GM15510 (cell line): ENCODE measurements around the gene ESRRG.

Source experiments
- POLR2A ChIP-seq: IDR thresholded peaks from 3 replicates; pipeline ENCODE4 v1.6.1; 2011; ENCODE audit warnings: borderline replicate concordance; ENCODE audit not compliant: insufficient read length; ENCODE audit errors: extremely low read depth

Gene ESRRG

GRCh38 chr1:216485042-216485441, 238.2 kb downstream of the ESRRG start:
- TF ChIP-seq POLR2A = no peak

DNA sequence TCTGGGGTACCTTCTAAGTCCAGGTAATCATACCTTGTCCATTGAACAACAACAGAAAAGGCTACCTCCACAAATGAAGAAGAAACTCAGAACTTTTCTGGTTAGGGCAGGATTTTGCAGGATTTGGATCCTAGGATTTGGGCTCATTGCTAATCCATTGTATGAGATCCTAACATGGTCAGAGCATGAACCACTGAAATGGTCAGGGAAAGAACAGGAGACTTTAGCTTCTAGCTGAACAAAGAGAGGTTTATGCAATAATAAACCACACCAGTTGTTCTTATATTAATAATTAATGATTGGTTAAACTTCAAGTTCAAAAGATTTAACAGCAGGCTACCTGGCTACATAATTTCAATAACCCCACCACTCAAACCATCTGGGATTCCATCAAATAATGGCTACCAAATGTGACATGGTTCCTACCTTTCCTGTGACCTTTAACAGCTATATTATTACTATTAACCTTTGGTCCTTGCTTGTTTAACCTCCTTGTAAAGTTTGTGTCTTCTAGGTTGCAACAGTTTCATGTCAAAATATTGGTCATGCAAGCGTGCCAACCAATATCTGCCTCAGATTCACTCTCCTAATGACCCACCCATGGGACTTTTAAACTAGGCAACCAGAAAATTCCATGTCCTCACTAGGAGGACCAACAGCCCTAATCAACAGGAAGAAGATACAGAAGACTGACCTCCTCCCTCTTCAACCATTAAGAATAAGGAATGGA, 239.4 kb downstream of the ESRRG start:
- TF ChIP-seq POLR2A = no peak

GRCh38 chr1:216482620-216483019, 240.6 kb downstream of the ESRRG start:
- TF ChIP-seq POLR2A = no peak

- no peak for TF ChIP-seq POLR2A
These were observed 245.0 kb downstream of the ESRRG start for GRCh38 chr1:216478238-216478637.

DNA sequence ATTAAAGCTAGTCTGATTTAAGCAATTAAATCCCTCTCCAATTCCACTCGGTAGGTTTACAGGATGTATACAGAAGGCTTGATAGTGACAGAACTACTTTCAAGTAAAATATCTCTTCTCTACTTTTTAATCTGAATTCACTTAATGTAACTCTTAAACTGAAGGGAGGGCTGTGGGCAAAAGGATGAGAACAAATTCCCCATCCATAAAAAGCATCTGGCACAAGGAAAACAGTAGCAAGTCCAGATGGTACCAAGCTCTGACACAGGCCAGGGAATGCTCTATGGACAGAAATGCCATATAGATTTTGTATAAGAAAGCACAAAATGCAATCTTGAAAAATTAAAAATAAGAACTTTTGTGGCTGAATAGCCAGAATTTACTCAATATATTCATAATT, 246.9 kb downstream of the ESRRG start:
- TF ChIP-seq POLR2A = no peak

DNA sequence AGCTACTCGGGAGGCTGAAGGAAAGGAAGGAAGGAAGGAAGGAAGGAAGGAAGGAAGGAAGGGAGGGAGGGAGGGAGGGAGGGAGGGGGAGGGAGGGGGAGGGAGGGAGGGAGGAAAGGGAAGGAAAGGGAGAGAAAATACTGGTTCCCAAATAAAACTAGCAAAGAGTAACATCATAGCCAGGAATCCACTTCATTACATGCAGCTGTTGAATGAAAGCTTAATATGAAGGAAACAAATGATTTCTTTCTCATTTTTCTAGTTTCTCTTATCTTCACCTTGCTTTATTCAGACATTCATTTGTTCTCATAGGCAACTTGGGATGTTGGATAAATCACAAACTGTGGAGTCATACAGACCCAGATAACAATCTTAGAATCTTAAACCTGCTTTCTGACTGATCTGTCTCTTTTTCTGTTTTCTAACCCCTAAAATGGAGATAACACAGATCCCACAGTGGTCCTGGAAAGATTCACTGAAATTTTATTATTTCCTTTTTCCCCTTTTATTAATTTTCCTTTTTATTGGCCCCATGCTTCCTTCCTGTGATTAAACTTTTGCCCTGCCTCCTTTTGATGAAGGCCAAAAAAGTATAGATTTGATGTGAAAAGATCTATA, 247.5 kb downstream of the ESRRG start:
- no peak for TF ChIP-seq POLR2A

- TF ChIP-seq POLR2A = no peak
These were observed 256.9 kb downstream of the ESRRG start for GRCh38 chr1:216466162-216466801.

DNA sequence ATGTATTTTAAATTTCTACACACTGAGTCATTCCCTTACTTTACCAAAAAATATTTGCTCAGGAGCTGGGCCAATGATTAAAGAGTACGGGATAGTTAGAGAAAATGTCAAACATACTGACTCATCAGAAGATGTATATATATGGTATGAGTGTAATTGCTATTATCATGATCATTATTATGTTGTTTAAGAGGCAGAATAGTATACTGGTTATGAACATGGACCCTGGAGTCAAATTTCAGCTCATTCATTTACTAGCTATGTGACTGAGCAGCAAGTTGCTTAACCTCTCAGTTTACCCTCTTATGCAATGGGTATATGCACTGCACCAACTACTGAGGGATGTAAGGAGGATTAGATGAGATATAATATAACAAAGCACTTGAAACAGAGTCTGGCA, 258.7 kb downstream of the ESRRG start:
- TF ChIP-seq POLR2A = no peak

GRCh38 chr1:216462066-216462775, 261.0 kb downstream of the ESRRG start:
- TF ChIP-seq POLR2A = no peak

DNA sequence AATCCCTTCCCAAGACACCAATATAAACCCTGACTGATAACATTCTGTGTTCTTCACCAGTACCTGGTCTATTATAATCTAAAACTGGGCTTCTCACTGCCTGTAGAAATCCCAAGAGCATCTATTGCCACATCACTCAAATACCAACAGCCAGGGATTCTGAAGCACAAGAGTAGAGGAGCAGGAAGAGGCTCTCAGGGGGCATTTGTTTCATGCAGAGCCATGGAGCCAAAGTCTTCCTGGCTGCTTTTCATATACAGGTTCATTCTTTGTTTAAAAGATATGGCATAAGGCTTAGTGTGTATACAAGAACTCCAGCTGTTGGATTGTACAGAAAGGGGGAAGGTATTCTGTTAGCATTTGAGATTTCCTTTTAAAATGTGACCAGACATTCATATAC, 261.8 kb downstream of the ESRRG start:
- TF ChIP-seq POLR2A = no peak

DNA sequence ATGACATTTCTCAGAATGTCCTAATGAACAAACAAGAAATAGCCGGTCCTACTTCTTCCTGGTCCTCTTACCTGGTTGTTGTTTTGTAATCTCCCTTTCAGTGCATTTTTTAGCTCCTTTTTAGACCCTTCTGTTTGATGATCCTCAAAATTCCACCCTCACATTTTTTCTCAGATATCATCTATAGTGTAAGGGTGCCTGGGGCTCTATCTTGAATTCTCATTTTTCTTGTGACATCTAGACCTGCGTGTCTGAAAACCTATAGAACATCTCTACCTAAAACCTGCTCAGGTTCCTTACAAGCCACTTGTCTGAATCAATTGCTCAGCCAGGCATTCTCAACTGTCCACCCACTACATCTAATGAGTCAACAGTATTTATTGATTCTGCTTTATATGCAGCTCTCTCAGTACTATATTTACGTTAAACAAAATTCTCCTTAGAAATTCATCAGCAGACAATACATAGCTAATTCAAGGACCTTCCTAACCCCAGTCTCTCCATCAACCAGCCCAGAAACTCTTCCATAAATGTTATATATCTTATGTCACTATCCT, 263.5 kb downstream of the ESRRG start:
- TF ChIP-seq POLR2A = no peak

- no peak for TF ChIP-seq POLR2A
These were observed 264.4 kb downstream of the ESRRG start for GRCh38 chr1:216458812-216459211.

DNA sequence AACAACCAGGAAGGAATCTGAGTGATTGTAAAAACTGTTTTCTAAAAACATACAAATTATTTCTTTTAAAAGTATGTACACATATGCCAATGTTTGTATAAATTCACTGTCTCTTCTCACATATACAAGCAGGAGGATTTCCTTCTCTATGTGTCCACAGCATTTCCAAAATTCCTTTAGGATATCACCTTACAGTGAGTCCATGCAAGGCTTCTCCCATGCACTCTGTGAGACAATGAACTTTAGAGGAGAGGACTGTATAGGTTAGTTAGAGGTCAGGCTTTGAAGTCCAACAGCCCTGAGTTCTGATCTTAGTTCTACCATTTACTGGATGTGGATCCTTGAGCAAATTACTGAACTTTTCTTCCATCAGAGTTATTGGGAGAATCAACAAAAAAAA, 265.9 kb downstream of the ESRRG start:
- TF ChIP-seq POLR2A = no peak

DNA sequence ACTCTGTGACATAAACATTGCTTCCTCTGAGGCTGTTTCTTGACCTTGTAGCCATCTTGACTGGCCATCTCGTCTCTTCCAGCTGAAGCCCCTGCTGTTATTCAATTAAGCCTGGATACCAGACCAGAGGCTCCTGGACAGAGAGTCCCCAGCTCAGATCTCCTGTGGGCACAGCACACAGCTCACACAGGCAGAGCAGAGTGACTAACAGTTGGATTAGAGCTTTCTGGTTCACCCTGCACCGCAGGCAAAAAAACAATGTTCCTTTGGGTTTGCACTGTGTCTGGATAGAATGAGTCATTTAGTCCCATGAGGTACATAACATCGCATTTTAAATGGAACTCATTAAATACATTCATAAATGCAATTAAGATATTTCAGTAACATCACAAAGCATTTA, 266.5 kb downstream of the ESRRG start:
- TF ChIP-seq POLR2A = no peak

DNA sequence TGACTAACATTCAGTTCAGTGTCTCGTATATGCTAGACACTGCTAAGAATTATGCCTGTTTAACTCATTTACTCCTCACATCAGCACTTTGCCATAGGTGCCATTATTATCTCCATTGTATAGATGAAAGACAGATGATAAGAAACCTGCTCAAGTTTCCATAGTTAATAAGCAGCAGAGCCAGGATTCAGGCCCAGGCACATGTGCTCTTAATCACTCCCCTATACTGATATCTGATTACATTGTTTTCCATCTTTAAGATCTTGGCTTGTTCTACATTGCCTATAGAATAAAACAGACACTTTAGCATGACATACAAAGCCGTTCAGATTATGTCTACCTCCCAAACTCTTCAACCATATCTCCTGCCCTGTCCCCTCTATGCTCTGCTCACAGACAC, 269.5 kb downstream of the ESRRG start:
- TF ChIP-seq POLR2A = no peak
